Brain microvascular endothelial cell (primary cell): ENCODE measurements around the gene KCNH1.

ENCODE experiments used
- DNase-seq: peaks from one replicate; pipeline ENCODE4 v3.0.0-alpha.2; 2020
- H3K27ac ChIP-seq: fragments of 250-450 bp; sonication (Bioruptor Pico); 2 replicates; pipeline ENCODE4 v1.5.1; 2020; ENCODE audit warnings: mild to moderate bottlenecking, moderate library complexity
- H3K27me3 ChIP-seq: fragments of 250-450 bp; sonication (Bioruptor Pico); replicated peaks from 2 replicates; pipeline ENCODE4 v1.5.1; 2020; ENCODE audit warnings: mild to moderate bottlenecking
- H3K36me3 ChIP-seq: fragments of 250-450 bp; sonication (Bioruptor Pico); replicated peaks from 2 replicates; pipeline ENCODE4 v1.5.1; 2020; ENCODE audit warnings: mild to moderate bottlenecking
- H3K4me3 ChIP-seq: 2 replicates; pipeline ENCODE4 v1.5.1; 2011; ENCODE audit warnings: low read depth, mild to moderate bottlenecking, control low read depth, low read length, moderate library complexity
- CTCF ChIP-seq: IDR thresholded peaks from 2 replicates; pipeline ENCODE4 v1.5.1; 2011; ENCODE audit warnings: low read depth, mild to moderate bottlenecking, moderate library complexity, low read length, control low read depth, inconsistent platforms; ENCODE audit errors: missing control alignments
- in situ Hi-C: cut with HindIII; loops from 2 replicates; pipeline ENCODE4 v1.10.0; 2017; ENCODE audit warnings: low sequenced_read_pairs, low pct_ligation_motif_present

KCNH1 gene

GRCh38 chr1:210741564-210741963 lies 392.4 kb downstream of the KCNH1 start:
- H3K27ac ChIP-seq = no peak overlapping the region
- H3K27me3 ChIP-seq = no peaks in the 10 kb centered on the region
- no peak for DNase-seq
- H3K36me3 ChIP-seq = no peaks in the 10 kb centered on the region
- no peak for TF ChIP-seq CTCF
- in situ Hi-C loops = no loop called here
- H3K4me3 ChIP-seq = no peak overlapping the region

GRCh38 chr1:210739627-210740026 lies 394.3 kb downstream of the KCNH1 start:
- DNase-seq = no peak

DNA sequence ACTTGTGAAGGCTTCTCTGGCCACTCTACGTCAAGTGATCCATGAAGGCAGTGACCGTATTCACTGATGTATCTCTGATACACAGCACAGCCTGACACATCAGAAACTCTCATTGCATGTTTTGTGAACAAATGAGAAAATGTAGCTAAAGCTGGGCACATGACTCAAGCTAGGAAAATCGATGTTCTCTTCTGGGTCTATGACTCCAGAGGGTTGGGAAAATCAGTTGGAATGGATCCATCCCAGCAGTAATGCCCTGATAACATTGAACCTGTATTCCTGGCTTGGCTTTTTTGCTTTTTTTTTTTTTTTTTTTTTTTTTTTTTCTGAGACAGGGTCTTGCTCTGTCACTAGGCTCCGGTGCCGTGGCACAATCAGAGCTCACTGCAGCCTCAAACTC lies 395.7 kb downstream of the KCNH1 start:
- no peak overlapping the region for H3K4me3 ChIP-seq
- H3K36me3 ChIP-seq = no peaks in the 10 kb centered on the region
- TF ChIP-seq CTCF = no peak

More at GRCh38 chr1:210739627-210740026, 394.3 kb downstream of the KCNH1 start:
- no peaks in the 10 kb centered on the region for H3K36me3 ChIP-seq
- H3K4me3 ChIP-seq = no peak overlapping the region
- H3K27me3 ChIP-seq = no peaks in the 10 kb centered on the region
- TF ChIP-seq CTCF = no peak
- in situ Hi-C loops = no loop called here
- H3K27ac ChIP-seq = no peak overlapping the region

DNA sequence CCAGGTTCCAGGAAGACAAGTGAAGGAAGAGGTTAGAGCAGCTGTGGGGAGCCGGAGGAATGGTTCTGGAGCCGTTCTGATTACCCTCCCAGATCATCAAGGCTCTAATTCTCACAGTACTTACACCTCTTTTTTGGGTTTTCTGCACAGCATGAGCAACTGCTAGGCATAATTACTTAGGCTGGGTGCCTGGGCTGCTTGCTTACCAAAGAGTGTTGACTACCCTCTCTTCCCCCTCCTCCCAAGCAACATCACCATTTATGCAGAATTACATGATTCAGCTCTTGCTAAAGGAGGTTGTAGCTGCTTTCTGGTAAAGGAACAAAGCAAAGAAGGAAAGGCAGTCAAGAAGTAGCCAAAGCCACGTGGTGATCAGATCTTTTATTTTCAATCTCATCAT lies 397.2 kb downstream of the KCNH1 start:
- no peak for DNase-seq
- Histone ChIP-seq H3K36me3 (no peaks in the 10 kb centered on the region), H3K27me3 (no peaks in the 10 kb centered on the region), H3K27ac (no peak overlapping the region), H3K4me3 (no peak overlapping the region)
- in situ Hi-C loops = no loop called here
- TF ChIP-seq CTCF = no peak

More for the DNA sequence above, 395.7 kb downstream of the KCNH1 start:
- H3K27me3 ChIP-seq = no peaks in the 10 kb centered on the region
- no peak for DNase-seq
- in situ Hi-C loops = no loop called here
- no peak overlapping the region for H3K27ac ChIP-seq

GRCh38 chr1:210731597-210731996 lies 402.4 kb downstream of the KCNH1 start:
- in situ Hi-C loops = no loop called here
- Histone ChIP-seq H3K4me3 (no peak overlapping the region), H3K27ac (no peak overlapping the region), H3K27me3 (no peaks in the 10 kb centered on the region), H3K36me3 (no peaks in the 10 kb centered on the region)
- no peak for TF ChIP-seq CTCF
- no peak for DNase-seq

DNA sequence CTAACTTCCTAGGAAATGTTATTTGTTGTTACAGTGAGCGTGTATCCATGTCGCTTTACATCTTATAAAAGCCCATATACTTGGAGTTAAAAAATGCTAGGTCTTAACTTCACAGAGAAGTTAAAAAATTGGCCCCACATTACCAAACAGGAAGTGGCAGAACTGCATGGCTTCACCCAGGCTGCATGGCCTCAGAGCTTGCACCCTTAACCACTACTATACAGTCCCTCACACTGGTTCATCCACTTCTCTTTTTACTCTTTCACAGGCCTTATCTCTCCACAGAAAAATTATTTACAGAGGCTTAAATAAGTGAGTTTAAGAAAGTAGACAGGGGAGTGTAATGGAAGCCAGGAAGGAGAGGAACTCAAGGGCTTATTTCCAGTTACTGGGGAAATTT lies 402.8 kb downstream of the KCNH1 start:
- no peak for DNase-seq
- in situ Hi-C loops = no loop called here
- Histone ChIP-seq H3K36me3 (no peaks in the 10 kb centered on the region), H3K27me3 (no peaks in the 10 kb centered on the region), H3K4me3 (no peak overlapping the region), H3K27ac (no peak overlapping the region)
- no peak for TF ChIP-seq CTCF
